ENCODE data around the gene DDX51. TPM values are rescaled to one million over a fixed set of nuclear protein-coding genes. Genes with fewer than 3 reads are reported as not detected.

The DDX51 gene
- total RNA-seq, 4 donors from 2014 or later, result 6.8 to 18.6 (median 9.5) TPM

- no peak for TF ChIP-seq CTCF (IDR thresholded peaks at IDR 0.05; ENCODE audit: low read depth)
Observed at GRCh38 chr12:132159555-132160003, 15.5 kb upstream of the DDX51 start.

- no peak for TF ChIP-seq CTCF (IDR thresholded peaks at IDR 0.05; ENCODE audit: low read depth)
Observed at GRCh38 chr12:132158677-132159554, 14.8 kb upstream of the DDX51 start.

GRCh38 chr12:132157733-132158409 is 13.8 kb upstream of the DDX51 start:
- no peak for TF ChIP-seq CTCF (IDR thresholded peaks at IDR 0.05; ENCODE audit: low read depth)

GRCh38 chr12:132156573-132157325 is 12.6 kb upstream of the DDX51 start:
- TF ChIP-seq CTCF (IDR thresholded peaks at IDR 0.05; ENCODE audit: low read depth), result no peak

GRCh38 chr12:132155771-132156572 is 11.9 kb upstream of the DDX51 start:
- TF ChIP-seq CTCF (IDR thresholded peaks at IDR 0.05; ENCODE audit: low read depth), result no peak

- TF ChIP-seq CTCF (IDR thresholded peaks at IDR 0.05; ENCODE audit: low read depth), result no peak
Observed at GRCh38 chr12:132154941-132155770, 11.0 kb upstream of the DDX51 start.
